GM19324 (cell line): ENCODE results near the gene MIER3.
A peak's percentile ranks its signal among the peaks of the same experiment; 100 is the strongest.

ENCODE experiments used
- ATAC-seq: cut with Tn5 transposase; IDR thresholded peaks from one replicate; pipeline ENCODE4 v1.9.1; 2021; ENCODE audit warnings: mild to moderate bottlenecking, moderate library complexity; ENCODE audit not compliant: unreplicated experiment, low FRiP score

The MIER3 gene

DNA sequence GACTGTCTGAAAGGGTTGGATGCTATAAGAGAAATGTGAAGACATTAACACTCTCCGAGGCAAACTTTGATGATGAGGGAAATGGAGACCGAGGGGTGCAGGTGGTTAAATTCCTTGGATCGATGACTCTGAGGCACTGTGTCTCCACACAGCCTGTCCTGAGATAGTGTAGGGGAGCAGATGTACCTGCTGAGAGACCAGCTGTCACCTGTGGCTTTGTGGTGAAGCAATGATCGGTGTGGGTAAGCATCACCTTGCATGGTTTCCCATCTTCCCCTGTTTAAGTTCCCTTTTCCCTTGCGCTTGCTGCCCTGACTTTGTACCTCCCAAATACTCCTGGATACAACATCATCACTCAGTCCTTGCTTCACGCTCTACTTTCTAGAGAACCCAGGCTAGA lies 9.8 kb upstream of the MIER3 start:
- no peak for ATAC-seq

DNA sequence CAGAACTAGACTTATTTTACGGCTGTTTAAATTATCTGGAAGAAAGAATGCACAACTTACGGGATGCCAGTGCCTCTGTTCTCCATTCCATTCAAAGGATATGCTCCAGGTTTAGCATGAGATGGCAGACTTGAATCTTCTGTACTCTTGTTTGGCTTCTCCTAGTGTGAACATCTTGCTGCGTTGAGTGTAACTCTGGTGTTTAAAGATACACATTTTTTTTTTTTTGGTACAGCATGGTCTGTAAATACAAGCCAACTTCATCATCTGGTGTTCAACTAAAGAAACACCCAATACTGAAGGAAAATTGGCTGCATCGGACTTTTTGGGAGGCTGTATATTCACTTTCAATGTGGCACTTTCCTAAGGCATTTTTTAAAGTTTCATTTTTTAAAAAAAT lies 7.4 kb upstream of the MIER3 start:
- no peak for ATAC-seq

DNA sequence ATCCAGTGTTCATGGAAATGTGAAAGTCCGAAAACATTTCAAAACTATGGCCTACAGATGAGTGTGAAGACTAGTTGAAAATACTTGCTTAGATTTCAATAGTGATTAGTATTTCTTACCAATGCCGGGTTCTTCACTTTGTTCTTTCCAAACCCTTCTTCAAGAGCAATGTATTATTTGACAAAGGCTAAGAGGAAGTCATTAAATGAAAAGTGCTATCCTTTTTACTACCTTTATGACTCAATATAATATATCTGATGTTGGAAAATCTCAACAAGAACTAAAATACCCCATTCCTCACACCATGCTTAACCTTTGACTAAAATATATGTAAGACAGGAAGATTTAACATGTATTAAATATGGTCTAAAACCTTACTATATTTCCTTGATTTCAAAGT lies 6.7 kb upstream of the MIER3 start:
- no peak for ATAC-seq

DNA sequence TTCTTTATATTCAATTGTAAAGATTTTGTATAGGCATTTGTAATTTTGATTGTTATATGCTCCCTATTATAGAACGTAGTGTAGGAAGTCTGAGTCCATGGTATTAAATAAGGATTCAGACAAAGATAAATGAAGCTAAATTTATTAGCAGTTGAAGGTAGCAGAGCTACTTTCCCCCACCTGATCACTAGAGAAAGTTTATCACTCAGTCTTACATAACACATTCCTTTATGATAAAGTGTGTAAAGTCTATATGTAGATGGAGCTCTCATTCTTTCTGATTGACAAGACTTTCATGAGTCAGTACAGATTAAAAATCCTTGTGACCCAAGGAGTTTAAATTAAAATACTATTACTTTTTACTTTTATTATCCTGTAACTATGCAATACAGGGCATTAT lies 2.3 kb upstream of the MIER3 start:
- ATAC-seq, result no peak

DNA sequence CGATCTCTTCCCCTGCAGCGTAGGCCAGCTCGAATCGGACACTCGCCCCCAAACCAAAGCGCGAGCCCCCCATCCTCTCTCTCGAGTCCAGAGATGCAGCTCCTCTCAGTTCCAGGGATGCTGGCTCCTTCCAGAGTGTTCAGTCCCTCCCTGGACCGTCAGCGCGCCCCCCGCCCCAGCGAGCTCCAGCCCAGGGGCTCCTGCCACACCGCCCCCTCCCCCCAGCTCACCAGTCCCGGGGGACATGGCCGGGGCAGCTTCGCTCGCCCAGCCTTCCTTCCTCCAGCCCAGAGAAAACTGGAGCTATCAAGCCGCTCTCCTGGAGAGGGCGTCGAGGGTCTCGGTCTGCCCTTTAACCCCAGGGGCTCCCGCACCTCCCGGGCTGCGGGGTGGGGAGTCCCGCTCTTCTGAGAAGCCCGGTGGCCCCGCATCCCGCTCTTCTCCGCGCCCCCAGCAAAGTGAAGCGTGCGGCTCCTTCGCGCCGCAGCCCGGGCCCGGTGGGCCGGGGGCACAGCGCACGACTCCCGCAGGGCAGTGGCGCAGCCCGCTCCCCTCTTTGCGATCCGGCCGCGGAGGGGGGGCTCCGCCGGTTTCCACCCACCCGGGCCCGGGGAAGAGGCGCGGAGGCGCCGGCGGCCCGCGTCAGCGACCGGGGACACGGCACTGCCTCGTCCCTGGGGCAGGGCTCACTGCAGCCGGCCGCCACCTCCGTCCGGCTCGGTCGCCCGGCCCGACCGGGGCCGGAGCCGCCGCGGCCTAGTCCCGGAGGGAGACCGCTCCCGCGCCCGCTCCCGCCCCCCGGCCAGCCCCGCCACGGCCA lies 587 bp downstream of the MIER3 start:
- ATAC-seq, result peak; percentile 57

DNA sequence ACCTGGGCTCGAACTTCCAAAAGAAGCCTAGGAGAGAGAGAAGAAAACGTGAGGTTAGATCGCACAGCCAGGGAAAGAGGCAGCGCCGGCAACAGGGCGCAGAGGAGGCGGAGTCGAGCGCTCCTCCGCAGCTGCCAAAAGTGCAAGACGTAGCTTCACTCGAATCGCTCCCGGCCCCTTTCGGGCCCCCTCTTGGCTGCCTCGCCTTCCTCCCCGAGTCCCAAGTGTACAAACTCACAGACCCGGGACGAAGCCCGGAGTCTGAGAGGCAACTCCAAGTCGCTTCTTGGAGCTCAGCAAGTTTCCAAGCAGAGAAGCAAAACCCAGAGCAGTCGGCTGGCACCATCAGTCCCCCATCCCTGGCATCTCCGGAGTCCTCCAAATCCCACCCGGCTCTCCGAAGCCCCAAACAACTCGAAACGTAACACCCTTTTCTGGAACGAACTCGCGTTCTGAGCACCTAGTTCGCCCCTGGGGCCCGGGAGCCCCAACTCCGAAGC lies 1.2 kb downstream of the MIER3 start:
- ATAC-seq, result no peak

DNA sequence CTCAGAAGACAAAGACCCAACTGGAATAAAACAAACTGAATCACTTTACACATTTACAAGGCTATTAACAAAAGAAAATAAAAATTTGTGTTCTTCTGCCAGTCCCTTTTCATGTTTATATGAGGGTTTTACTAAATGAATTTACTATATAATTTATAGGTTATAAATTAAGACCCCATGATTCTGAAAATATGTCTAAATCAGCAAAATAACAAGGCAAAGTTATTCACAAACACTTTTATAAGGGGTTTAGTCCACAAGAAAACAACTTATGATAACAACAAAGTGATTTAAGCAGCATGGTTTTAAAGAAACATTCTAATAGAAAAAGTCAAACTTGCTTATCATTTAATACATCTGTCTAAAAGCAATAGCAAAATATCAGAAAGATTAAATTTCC lies 4.9 kb downstream of the MIER3 start:
- ATAC-seq, result no peak

DNA sequence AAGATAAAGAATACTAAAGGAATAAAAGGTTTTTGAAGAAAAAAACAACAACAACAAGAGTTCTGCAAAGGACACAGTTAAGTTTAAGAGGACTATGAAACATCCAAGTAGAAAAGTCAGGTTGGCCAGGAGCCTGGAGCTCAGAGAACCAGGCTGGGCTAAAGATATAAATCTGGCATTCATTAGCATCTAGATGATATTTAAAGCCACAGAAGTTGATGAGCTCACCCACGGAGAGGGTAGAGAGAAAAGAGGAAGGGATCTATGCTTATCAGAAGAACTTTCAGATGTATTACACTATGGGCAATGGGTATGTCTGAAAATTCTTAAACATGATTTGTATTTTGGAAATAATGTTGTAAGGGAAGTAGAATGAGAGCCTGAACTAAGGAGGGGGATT lies 9.9 kb downstream of the MIER3 start:
- no peak for ATAC-seq

DNA sequence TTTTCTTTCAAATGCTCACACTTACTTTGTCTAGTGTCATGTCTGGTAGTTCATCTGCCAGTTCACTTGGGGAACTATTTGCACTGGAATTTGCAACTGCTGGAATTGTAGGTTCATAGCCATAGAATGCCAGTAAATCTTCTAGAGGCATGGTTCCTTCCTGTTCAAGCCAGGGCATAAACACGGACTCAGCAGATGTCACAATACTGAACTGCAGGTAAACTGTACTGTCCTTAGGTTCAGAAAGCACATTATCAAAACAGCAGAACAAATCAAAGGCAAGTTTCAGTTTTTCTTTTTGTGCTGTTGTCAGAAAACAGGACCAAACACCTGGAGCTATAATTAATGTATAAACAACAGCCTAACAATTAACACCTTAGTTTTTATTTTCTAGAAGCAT lies 13.1 kb downstream of the MIER3 start:
- no peak for ATAC-seq

DNA sequence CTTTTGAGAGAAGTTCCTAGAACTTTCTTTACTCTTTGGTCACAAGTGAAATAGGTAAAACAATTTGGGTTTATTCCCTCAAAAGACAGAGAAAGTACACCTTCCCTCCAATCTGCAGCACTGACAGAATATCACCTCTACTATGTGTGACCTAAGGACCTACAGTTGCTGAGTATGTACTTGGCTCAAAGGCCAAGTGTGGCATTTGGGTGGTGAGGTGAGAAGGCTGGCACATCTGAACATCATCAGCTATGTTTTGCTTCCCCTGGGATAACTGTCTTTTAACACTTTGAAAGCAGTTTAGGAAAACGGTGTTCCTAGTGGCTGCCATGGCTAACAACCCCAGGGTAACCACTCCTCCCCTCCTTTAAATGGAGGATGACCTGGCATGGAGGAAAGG lies 17.6 kb downstream of the MIER3 start:
- ATAC-seq, result no peak

DNA sequence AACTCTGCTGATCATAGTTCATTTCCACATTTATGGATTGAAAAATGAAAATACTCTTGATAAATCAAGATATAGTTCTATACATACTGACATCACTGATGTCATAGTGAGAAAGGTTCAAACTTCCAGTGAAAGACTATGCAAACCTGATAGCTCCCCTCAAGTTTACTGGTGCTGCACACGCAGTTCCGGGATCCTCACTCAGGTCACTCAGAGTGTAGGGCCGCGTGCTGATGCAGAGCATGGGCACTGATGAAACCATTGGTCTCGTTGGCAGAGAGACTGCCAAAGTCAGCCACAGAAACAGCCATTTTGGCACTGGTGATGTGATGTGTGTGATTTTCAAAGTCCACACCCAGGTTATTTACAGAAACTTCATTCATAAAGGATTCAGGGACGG lies 29.0 kb downstream of the MIER3 start:
- no peak for ATAC-seq

DNA sequence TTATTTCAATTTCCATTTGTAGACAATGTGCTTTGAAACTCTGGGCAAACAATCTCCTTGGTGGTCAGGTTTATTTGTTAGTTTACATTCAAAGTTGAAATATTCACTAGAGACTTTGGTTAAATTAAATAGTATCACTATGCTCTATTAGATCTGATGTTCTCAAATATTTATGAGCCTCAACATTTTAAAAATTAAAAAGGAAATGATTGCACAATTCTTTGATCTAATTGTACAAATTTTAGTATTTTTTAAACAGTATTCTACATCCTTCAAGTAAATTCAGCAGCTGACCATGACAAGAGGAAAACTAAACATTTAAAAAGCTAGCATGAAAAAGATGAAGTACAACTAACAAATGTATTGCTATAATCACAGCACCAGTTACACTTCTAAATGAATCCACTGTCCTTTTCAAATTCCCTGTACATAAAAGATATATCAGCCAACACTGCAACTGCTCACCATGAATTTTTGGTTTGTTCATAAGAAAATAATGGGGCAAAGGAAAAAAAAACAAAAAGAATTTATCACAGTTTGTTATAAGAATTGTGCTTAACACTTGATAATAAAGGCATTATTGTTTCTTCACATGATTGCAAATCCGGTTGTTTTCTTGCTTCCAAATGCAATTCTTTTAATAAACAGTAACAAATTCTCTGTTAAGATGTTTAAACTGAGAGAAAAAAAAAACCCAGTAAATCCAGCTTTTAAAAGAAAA lies 31.8 kb downstream of the MIER3 start:
- ATAC-seq, result no peak

DNA sequence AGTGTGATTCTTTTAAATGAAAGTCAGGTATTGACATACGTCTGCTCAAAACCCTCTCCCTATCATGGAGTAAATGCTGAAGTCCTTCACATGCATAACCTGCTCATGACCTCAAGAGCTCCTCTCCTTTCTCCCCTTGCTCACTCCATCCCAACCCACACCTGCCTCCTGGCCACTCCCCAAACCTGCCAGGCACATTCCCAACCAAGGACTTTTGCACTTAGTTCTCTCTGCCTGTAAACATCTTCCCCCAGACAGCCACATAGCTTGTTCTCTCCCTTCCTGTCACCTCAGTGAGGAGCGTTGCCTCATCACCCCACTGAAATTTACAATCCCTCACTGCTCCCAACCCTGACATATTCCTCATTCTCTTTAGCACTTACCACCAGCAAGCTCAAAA lies 33.9 kb downstream of the MIER3 start:
- ATAC-seq, result no peak

DNA sequence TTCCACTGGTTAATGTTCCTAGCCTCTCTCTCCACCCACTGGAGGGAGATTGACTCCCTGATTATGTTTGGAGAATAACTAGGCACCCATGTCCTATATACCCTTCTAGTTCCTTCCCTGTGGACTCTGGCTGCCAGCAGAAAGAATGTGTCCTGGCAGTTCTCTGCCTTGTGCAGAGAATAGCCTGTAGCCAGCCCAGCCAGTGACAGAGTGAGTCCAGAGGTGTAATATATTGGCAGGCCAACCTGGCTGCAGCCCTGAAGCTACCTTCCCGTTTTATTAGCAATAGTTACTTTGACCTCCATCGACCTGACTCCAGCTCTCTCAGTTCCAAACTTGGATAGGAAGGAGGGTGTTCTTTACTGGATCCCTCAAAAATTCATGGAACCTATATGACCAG lies 34.4 kb downstream of the MIER3 start:
- no peak for ATAC-seq

DNA sequence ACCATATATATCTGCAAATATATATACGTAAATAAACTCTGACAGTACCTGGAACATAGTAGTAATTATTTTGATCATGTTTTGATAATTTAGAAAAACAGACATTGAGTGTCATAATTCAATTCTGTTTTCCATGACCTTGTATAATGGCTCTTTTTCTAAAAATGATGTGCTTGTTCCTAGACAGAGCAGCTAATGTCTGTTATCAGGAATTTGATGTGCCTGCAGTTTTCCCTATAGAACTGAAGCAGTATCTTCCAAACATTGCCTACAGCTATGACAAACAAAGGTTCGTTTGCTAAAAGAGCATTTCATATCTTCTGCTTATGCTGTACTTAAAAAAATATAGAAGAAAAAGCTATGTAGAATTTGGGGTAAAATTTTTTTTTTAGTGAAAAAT lies 37.2 kb downstream of the MIER3 start:
- no peak for ATAC-seq

DNA sequence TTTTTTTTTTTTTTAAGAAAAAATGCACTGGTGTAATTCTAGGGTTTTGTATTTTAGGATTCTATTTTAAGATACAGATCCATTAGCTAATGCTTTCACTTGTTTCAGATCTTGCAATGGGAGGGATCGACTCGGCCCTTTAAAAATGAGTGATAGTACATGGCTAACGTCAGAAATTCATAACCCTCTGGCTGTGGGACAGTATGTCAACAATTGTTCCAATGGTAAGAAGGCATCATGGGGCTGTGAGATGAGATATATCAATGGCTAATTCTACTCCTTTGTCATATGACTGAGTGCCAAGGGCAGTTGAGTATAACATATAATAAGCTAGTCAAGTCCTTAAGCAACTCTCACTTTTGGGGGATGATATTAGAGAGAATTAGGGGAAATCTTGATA lies 38.2 kb downstream of the MIER3 start:
- no peak for ATAC-seq

DNA sequence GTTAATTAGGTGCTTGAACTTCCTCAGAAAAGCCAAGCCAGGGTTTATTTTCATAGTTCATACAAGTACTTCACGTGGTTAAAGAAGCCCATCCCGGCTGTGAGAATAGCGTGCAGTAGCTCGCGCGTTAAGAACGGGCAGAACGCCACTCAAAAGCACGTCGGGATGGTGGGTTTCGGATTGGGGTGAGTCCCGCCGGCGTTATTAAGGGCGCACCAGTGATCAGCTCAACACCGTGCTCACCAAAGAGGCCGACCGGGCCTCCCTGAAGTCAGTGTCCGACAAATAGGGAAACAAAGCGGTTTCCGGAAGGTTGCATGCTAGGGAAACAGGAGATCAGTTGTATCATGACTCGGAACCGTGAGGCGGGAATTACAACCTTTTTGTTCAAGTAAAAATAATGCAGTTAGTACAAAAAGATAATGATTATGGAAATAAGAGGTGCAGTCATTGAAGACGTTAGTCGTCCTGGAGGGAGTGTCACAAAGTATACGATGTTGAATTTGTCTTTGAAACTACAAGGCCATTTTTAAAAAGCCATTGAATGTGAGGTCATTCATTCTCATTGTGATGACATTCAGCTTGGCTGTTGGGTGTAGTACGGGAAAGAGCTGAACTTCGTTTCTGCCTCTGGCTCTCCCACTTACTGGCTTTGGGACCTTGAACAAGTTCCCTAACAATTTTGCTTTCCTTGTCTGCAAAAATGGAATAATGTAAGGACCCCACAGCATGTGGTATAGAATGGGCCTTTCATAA lies 41.5 kb downstream of the MIER3 start:
- peak; percentile 22 for ATAC-seq

DNA sequence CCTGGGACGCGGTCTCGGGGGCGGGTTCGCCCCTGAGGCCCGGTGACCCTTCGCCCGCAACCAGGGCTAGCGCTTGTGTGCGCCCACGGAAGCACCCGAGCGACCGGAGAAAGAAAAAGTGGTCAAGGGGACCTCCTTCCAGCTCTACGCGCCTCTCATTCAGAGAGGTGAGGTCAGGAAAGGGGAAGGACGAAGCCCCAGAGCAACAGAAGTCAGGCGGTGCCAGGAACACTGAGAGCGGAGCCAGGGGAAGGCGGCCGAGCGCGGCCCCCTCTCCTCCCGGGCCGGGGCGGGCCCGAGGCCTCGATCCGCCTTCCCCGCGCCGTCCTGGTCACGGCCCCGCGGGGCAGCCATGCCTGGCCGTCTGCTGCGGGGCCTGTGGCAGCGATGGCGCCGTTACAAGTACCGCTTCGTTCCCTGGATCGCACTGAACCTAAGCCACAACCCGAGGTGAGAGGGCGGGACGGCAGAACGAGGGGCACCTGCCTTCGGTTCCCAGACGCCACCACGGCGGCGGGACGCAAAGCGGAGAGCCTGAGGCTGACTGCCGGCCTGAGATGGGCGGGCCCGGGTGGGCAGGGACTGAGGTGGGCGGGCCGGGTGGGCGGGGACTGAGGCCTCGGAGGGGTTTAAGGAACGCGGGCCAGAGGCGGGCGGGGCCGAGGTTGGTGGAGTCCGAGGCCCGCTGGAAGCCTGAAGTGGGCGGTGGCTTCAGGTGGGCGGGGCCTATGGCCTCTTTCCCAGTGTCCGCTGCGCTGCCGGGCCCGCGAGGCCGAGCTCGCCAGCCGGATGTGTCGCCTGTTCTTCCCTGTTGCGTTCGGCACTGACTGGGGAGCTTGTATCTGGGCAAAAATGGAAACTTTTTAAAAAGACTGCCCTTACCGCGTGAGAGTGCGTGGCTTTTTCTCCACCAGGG lies 42.4 kb downstream of the MIER3 start, which contains the start of gene SETD9:
SETD9 (plus strand) TSS at position 303 of the 916 bp plus-strand sequence; CDS start at position 353, 50 bp downstream.
- peak; percentile 91 for ATAC-seq

DNA sequence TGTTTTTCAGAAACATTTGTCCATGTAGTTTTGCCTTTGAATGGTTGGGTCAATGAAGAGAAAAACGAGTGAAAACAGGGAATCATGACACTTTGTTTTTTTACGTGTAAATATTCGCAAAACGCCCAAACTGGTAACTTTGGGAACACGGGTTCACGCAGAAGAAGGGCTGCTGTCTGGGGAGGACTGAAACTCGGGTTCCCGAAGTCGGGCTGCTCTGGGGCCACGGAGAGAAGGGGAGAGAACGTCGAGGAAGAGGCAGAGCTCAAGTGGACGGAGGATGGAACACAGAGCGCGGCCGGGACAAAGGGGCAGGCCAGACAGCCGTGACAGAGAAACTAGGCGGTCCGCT lies 43.0 kb downstream of the MIER3 start:
- ATAC-seq, result no peak
